ENCODE measurements around the gene SPSB4. TPM values are rescaled to one million over a fixed set of nuclear protein-coding genes. Genes with fewer than 3 reads are reported as not detected.

Gene SPSB4
- total RNA-seq, 1 donor = not detected

- Histone ChIP-seq H3K79me2 (ENCODE audit: insufficient read depth, low read length) (no peaks in the 10 kb centered on the region), H4K20me1 (ENCODE audit: insufficient read depth, low read length) (no peaks in the 10 kb centered on the region), H2AFZ (ENCODE audit: low read length) (no peak overlapping the region), H3K27ac (ENCODE audit: low read depth, low read length) (no peak overlapping the region), H3K9me3 (ENCODE audit: low read depth, low read length) (no peaks in the 10 kb centered on the region), H3K4me1 (ENCODE audit: insufficient read depth, low read length) (peaks cover 8% of the 10 kb centered on the region), H3K27me3 (ENCODE audit: insufficient read depth, low read length) (no peaks in the 10 kb centered on the region), H3K4me2 (ENCODE audit: insufficient read depth, low read length) (no peak overlapping the region), H3K36me3 (ENCODE audit: insufficient read depth, low read length) (no peaks in the 10 kb centered on the region), H3K4me3 (ENCODE audit: insufficient read depth, low read length) (no peak overlapping the region)
- no peak for DNase-seq (ENCODE audit: insufficient read length, low spot score, missing footprints)
- TF ChIP-seq CTCF (IDR thresholded peaks at IDR 0.05; ENCODE audit: extremely low read depth, low read depth, low read length) = no peak
Observed at GRCh38 chr3:141072950-141073349, 21.8 kb downstream of the SPSB4 start.

- Histone ChIP-seq H3K27me3 (ENCODE audit: insufficient read depth, low read length) (no peaks in the 10 kb centered on the region), H3K36me3 (ENCODE audit: insufficient read depth, low read length) (no peaks in the 10 kb centered on the region), H3K9me3 (ENCODE audit: low read depth, low read length) (no peaks in the 10 kb centered on the region), H3K4me1 (ENCODE audit: insufficient read depth, low read length) (peaks cover 8% of the 10 kb centered on the region), H3K4me3 (ENCODE audit: insufficient read depth, low read length) (no peak overlapping the region), H3K4me2 (ENCODE audit: insufficient read depth, low read length) (no peak overlapping the region), H3K27ac (ENCODE audit: low read depth, low read length) (no peak overlapping the region), H3K79me2 (ENCODE audit: insufficient read depth, low read length) (no peaks in the 10 kb centered on the region), H4K20me1 (ENCODE audit: insufficient read depth, low read length) (no peaks in the 10 kb centered on the region), H2AFZ (ENCODE audit: low read length) (no peak overlapping the region)
- no peak for TF ChIP-seq CTCF (IDR thresholded peaks at IDR 0.05; ENCODE audit: extremely low read depth, low read depth, low read length)
- peak; percentile 69 for DNase-seq (ENCODE audit: insufficient read length, low spot score, missing footprints)
Observed at GRCh38 chr3:141073580-141073979, 22.4 kb downstream of the SPSB4 start.

GRCh38 chr3:141074529-141074928 is 23.4 kb downstream of the SPSB4 start:
- no peak for TF ChIP-seq CTCF (IDR thresholded peaks at IDR 0.05; ENCODE audit: extremely low read depth, low read depth, low read length)
- Histone ChIP-seq H3K27ac (ENCODE audit: low read depth, low read length) (no peak overlapping the region), H3K4me2 (ENCODE audit: insufficient read depth, low read length) (no peak overlapping the region), H4K20me1 (ENCODE audit: insufficient read depth, low read length) (no peaks in the 10 kb centered on the region), H3K79me2 (ENCODE audit: insufficient read depth, low read length) (no peaks in the 10 kb centered on the region), H3K4me1 (ENCODE audit: insufficient read depth, low read length) (peaks cover 8% of the 10 kb centered on the region), H3K27me3 (ENCODE audit: insufficient read depth, low read length) (no peaks in the 10 kb centered on the region), H3K36me3 (ENCODE audit: insufficient read depth, low read length) (no peaks in the 10 kb centered on the region), H3K9me3 (ENCODE audit: low read depth, low read length) (no peaks in the 10 kb centered on the region), H3K4me3 (ENCODE audit: insufficient read depth, low read length) (no peak overlapping the region), H2AFZ (ENCODE audit: low read length) (no peak overlapping the region)
- DNase-seq (ENCODE audit: insufficient read length, low spot score, missing footprints) = peak; percentile 23

- peaks cover 8% of the 10 kb centered on the region for H3K4me1 ChIP-seq (ENCODE audit: insufficient read depth, low read length)
- no peaks in the 10 kb centered on the region for H3K36me3 ChIP-seq (ENCODE audit: insufficient read depth, low read length)
- peak overlapping the region; percentile 89 for H3K4me2 ChIP-seq (ENCODE audit: insufficient read depth, low read length)
- no peak for TF ChIP-seq CTCF (IDR thresholded peaks at IDR 0.05; ENCODE audit: extremely low read depth, low read depth, low read length)
- H3K4me3 ChIP-seq (ENCODE audit: insufficient read depth, low read length) = peak overlapping the region; percentile 68
- H3K9me3 ChIP-seq (ENCODE audit: low read depth, low read length) = no peaks in the 10 kb centered on the region
- no peaks in the 10 kb centered on the region for H3K79me2 ChIP-seq (ENCODE audit: insufficient read depth, low read length)
- no peaks in the 10 kb centered on the region for H4K20me1 ChIP-seq (ENCODE audit: insufficient read depth, low read length)
- DNase-seq (ENCODE audit: insufficient read length, low spot score, missing footprints) = peak; percentile 34
- H3K27ac ChIP-seq (ENCODE audit: low read depth, low read length) = no peak overlapping the region
- H3K27me3 ChIP-seq (ENCODE audit: insufficient read depth, low read length) = no peaks in the 10 kb centered on the region
- H2AFZ ChIP-seq (ENCODE audit: low read length) = peak overlapping the region; percentile 95
Observed at GRCh38 chr3:141076036-141076773, 25.1 kb downstream of the SPSB4 start.

All from osteoblast (primary cell).